Glomerular visceral epithelial cell (primary cell): ENCODE results near the gene TMC5.
"Not testable (repeated sequence)": the region's sequence is repeated elsewhere in the genome, so short reads cannot be mapped to it uniquely, and the experiment has no call there.

Experiments used
- DNase-seq: peaks from one replicate; pipeline ENCODE4 v3.0.0-alpha.2; 2016; ENCODE audit errors: extremely low spot score

Gene TMC5, protein sequence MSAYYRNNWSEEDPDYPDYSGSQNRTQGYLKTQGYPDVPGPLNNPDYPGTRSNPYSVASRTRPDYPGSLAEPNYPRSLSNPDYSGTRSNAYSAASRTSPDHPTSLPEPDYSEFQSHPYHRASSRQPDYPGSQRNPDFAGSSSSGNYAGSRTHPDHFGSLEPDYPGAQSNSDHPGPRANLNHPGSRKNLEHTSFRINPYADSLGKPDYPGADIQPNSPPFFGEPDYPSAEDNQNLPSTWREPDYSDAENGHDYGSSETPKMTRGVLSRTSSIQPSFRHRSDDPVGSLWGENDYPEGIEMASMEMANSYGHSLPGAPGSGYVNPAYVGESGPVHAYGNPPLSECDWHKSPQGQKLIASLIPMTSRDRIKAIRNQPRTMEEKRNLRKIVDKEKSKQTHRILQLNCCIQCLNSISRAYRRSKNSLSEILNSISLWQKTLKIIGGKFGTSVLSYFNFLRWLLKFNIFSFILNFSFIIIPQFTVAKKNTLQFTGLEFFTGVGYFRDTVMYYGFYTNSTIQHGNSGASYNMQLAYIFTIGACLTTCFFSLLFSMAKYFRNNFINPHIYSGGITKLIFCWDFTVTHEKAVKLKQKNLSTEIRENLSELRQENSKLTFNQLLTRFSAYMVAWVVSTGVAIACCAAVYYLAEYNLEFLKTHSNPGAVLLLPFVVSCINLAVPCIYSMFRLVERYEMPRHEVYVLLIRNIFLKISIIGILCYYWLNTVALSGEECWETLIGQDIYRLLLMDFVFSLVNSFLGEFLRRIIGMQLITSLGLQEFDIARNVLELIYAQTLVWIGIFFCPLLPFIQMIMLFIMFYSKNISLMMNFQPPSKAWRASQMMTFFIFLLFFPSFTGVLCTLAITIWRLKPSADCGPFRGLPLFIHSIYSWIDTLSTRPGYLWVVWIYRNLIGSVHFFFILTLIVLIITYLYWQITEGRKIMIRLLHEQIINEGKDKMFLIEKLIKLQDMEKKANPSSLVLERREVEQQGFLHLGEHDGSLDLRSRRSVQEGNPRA

DNA sequence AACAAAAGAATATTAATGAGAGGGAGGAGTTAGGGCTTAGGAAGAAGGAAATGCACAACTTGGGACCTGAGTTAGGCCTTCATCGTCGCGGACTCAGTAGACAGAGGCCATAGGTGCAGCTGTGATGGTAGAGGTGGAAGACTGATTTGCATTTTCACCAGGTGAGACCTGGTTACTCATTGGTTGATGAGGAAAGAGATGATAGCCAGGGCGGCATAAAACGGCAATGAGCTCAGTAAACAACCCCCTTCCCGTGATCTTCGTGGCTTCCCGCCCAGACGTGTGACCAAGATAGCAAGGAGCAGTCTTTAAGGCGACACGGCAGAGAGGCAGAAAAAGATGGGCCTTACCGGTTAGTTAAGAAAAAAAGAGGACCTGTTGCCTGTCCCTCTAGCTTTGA lies at the start of gene TMC5:
Gene TMC5, plus strand, starts transcription at position 244 of the 400 bp plus-strand sequence. CDS start 22,156 bp downstream, outside the sequence.
- DNase-seq: no peak

DNA sequence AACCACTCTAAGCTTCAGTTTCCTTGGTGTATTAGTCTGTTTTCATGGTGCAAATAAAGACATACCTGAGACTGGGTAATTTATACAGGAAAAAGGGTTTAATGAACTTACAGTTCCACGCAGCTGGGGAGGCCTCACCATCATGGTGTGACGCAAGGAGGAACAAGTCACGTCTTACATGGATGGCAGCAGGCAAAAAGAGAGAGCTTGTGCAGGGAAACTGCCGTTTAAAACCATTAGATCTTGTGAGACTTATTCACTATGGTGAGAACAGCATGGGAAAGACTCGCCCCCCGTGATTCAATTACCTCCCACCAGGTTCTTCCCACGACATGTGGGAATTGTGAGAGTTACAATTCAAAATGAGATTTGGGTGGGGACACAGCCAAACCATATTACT lies 45.1 kb upstream of the TMC5 start:
- not testable (repeated sequence) for DNase-seq

GRCh38 chr16:19374402-19374801 lies 43.3 kb upstream of the TMC5 start:
- no peak for DNase-seq

DNA sequence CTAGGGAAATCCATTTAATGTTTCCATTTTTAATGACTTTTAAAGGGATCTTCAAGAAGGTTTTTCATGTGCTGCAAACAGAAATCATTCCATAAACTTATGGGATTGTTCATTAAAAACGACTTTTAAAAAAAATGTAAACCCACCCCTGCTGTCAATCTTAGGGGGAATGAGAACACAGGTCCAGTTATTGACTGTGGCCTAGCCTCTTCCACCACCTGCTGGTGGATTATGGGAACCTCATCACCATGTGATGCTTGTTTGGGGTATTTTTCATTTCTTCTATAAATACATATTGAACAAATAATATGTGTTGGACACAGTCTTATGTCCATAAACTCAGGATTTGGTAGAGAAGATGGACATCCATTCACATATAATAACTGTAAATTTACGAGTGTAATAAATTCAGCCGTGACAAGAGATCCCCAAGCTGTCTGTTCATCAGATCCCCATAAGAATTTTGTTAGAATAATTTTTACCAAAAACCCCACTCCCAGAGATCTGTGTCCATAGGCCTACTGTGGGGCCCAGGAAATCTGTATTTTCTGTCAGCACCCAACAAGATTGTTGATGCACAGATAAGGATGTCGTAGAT lies 42.0 kb upstream of the TMC5 start:
- DNase-seq: peak; percentile 27

- DNase-seq: no peak
Observed at GRCh38 chr16:19377864-19378263, 39.8 kb upstream of the TMC5 start.

DNA sequence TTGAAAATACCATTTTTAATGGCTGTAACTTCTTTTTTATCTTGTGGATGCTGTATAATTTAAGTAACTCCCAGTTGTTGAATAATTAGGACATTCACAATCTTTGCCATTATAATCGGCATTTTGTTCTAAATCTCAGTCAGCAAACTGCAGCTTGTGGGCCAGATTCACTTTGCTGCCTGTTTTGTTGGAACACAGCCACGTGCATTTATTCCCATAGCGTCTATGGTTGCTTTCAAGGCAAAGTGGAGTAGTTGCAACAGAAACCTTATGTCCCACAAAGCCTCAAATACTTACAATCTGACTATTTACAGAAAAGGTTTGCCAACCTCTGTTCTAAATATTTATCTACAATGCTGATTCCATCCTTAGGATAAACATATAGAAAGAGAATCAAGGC lies 39.2 kb upstream of the TMC5 start:
- DNase-seq: no peak

DNA sequence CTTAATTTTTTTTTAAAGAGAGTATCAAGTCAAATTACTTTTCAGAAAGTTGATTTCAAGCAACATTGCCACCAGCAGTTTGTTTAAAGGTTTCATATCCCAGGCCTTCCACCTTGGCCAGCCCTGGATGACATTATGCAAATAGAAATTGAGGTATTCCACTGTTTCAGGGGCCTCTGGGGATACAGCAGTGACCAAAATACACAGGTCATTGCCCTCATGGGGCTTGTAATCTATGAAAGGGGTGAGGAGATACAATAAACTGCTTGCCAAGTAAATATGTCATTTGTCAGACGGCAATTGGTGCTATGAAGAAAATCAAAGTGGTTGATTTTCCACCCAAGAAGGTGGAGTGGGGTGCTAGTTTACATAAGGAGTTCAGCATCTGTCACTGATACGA lies 37.8 kb upstream of the TMC5 start:
- no peak for DNase-seq

DNA sequence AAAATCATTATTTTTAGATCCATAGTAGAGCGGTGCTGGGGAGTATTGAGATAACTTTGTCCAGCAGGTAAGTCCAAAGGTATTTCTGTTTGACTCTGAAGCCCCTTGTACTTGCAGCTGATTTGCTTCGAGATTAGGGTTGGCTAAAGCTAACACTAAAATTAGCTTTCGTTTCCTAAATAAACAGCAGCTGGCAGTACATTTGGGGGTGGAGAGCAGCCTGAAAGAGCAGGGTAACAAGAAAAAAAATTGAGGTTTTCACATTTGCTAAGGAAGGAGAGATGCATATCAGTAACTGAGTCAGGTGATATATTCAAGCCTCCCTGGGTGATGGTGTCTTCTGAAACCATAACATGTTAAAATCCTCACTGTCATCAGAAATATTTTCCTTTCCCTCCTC lies 37.4 kb upstream of the TMC5 start:
- DNase-seq: no peak

- no peak for DNase-seq
Observed at GRCh38 chr16:19382084-19382801, 35.4 kb upstream of the TMC5 start.

DNA sequence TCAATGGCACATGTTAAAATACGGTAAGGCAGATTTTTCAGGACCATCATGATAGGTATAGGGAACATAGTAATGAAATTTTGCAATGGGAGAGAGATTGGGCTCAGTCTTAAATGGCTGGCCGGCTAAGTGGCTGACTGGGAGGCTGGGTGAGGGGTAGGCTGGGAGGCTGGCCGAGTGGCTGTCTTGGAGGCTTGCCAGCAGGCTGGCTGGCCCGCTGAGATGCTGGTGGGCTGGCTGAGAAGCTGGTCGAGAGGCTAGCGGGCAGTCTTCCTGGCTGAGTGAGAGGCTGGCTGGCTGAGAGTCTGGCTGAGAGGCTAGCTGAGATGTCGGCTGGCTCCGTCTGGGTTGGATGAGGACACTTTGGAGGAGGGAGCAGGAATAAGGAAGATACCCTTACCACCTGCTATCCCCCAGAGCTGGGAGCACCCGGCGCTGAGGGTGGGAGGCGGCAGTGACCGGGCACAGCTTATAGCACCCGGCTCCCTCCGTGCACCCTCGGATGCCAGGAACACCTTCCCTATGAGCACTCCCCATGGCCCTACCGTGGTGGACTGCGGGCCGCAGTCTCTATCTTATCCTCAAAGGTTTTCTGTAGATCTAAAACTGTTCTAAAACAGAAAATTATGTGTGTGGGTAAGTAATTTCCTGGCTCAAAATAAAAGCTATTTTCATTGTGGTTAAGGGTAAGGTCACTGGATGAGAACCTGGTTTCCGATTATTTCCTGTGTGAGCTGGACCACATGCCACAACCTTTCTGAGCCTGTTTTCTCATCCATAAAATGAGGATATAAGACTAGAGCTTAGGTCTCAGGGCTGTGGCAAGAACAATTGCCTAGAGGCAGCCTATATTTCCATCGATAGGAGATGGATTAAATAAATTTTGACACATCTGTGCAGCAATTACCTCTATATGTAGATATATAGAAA lies 34.5 kb upstream of the TMC5 start:
- DNase-seq: no peak

- peak; percentile 3 for DNase-seq
Observed at GRCh38 chr16:19384656-19385055, 33.0 kb upstream of the TMC5 start.

- no peak for DNase-seq
Observed at GRCh38 chr16:19386525-19386924, 31.2 kb upstream of the TMC5 start.

GRCh38 chr16:19389246-19389645 lies 28.4 kb upstream of the TMC5 start:
- DNase-seq: peak; percentile 20

GRCh38 chr16:19391185-19391776 lies 26.4 kb upstream of the TMC5 start:
- DNase-seq: not testable (repeated sequence)

DNA sequence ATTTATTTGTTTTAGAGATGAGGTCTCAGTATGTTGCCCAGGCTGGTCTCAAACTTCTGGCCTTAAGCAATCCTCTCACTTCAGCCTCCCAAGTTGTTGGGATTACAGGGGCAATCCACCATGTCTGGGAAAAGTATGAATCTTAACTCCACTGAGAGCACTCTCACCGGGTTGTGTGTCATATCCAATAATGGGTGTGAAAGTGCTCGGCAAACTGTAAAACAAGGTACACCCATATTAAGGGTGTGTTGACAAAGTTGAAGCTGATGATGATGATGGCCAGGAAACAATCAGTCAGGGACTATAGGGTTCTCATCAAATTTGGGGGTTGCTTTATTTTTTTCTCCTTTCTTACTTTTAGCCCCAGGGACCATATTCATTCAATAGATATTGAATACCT lies 25.3 kb upstream of the TMC5 start:
- no peak for DNase-seq

- peak; percentile 68 for DNase-seq
Observed at GRCh38 chr16:19393226-19394111, 24.2 kb upstream of the TMC5 start.

DNA sequence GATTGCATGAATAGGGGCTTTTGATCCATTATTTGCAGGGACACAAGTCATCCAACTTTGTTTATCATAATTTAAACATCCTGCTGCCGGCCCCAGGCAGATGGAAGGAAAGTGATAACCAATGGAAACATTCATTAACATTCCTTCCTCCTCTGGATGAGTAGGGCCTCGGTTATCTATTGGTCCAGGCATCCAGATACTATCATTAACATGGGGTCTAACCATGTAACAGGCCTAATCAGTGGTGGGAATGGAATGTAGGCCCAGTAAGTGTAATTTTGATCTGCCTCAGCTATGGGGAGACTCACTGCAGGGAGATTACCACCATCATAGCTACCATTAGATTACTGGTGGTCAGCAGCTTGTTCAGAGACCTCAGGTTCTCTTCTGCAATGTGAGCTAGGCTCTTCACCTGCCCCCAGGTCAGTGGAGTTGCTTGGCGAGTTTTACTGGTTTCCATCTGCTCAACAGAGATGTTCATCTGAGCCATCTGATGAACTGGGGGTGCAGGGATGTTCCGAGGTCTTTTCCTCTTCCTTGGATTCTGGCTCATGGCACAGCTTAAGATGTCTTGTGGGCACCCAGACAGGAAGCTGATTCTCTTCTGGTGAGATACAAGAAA lies 21.9 kb upstream of the TMC5 start:
- DNase-seq: not testable (repeated sequence)

DNA sequence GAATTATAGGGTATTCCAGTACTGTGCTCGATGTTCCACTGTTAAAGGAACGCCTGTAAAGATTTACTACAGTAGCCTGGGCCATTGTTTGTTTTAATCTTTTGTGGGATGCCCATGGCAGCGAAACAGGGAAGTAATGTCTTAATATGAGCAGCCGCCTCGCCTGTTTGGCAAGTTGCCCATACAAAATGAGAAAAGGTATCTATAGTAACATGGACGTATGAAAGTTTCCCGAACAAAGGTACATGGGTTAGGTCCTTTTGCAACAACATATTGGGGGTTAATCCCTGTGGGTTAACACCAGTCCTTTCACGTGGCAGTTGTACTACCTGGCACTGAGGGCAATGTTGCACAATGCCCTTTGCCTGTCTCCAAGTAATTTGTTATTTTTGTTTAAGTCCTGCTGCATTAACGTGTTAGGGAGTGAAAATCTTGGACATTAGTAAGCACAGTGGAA lies 21.1 kb upstream of the TMC5 start:
- DNase-seq: no peak
